HFFc6 (cell line): ENCODE data around the gene GABPB2. TPM values are rescaled to one million over a fixed set of nuclear protein-coding genes. Genes with fewer than 3 reads are reported as not detected.

Source experiments
- DNase-seq: peaks from one replicate; pipeline ENCODE4 v3.0.0-alpha.2; 2018
- H3K27ac Mint-ChIP-seq: 2 replicates; pipeline ENCODE4 v1.8.0; 2020; ENCODE audit warnings: mild to moderate bottlenecking, mixed read lengths
- H3K27me3 Mint-ChIP-seq: 2 replicates; pipeline ENCODE4 v1.8.0; 2021; ENCODE audit warnings: mild to moderate bottlenecking, moderate library complexity, mixed read lengths; ENCODE audit not compliant: insufficient read depth
- H3K36me3 Mint-ChIP-seq: 2 replicates; pipeline ENCODE4 v1.8.0; 2021; ENCODE audit warnings: low read depth, mixed read lengths
- H3K4me1 Mint-ChIP-seq: 2 replicates; pipeline ENCODE4 v1.8.0; 2020; ENCODE audit warnings: low read depth, mixed read lengths
- H3K4me3 Mint-ChIP-seq: 2 replicates; pipeline ENCODE4 v1.8.0; 2020; ENCODE audit warnings: mild to moderate bottlenecking, moderate library complexity, mixed read lengths
- H3K9me3 Mint-ChIP-seq: 2 replicates; pipeline ENCODE4 v1.8.0; 2020; ENCODE audit warnings: mild to moderate bottlenecking, mixed read lengths
- total RNA-seq, 6 experiments: library from RNA; stranded (reverse); fragmentation: NEBNext Ultra II Directional; extraction: Animal tissue kit (Norgen Biotek cat#: 25700); gene quantifications; 2 replicates in 1 of 6; 3 replicates in 5 of 6; pipeline ENCODE4 v1.2.3, GENCODE V29; 2021
- TF ChIP-seq, protein P1 (sequence below): fragments of 200-600 bp; sonication (generic); IDR thresholded peaks from 2 replicates; pipeline ENCODE4 v1.5.0; 2021; ENCODE audit warnings: antibody characterized with exemption, mild to moderate bottlenecking

The GABPB2 gene
- total RNA-seq, 6 experiments from 2014 or later = 10.6 to 12.2 (median 11.5) TPM

DNA sequence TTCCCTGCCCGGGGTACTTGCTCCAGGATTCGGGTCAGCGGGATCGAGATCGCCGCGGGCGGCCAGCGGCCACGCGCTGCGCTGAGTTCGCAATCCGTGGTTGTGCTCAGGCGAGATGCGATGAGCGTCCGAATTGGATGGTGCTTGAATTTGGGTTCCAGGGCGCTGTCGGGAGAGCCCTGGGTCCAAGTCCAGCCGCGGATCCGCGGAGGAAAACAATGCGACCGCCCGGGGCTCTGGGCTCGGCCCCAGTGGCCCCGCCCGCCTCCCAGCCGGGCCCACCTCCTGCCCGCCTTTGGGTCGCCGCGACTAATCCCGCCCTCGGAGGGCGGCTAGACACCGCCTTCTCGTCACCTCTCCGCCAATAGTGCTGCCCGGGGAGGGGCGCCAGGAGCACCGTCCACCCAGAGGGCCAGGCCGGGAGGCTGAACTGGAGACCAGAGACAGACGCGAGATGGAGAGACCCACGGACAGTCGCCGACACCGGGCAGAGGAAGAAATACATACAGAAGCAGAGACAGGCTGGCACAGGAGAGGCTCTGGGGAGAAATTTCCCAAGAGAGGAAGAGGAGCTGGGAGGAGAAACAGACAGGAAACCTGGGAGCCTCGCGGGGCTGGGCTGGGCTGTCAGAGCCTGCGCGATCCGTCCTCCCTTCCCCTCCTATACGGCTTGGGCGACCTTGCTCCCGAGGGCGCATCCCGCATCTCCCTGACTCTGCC, 76.0 kb downstream of the GABPB2 start, which contains the start of gene SEMA6C:
Gene SEMA6C (minus strand): TSS at position 220 of the 720 bp plus-strand sequence. CDS start 4,010 bp downstream, outside the sequence.
- peak within 1 kb of the TSS; percentile 78 for H3K27ac Mint-ChIP-seq
- DNase-seq = peak; percentile 83
- H3K9me3 Mint-ChIP-seq = no peaks in the 10 kb centered on the region
- peaks cover 12% of the 10 kb centered on the region for H3K27me3 Mint-ChIP-seq
- peak within 1 kb of the TSS; percentile 87 for H3K4me3 Mint-ChIP-seq
- TF ChIP-seq, protein P1, sequence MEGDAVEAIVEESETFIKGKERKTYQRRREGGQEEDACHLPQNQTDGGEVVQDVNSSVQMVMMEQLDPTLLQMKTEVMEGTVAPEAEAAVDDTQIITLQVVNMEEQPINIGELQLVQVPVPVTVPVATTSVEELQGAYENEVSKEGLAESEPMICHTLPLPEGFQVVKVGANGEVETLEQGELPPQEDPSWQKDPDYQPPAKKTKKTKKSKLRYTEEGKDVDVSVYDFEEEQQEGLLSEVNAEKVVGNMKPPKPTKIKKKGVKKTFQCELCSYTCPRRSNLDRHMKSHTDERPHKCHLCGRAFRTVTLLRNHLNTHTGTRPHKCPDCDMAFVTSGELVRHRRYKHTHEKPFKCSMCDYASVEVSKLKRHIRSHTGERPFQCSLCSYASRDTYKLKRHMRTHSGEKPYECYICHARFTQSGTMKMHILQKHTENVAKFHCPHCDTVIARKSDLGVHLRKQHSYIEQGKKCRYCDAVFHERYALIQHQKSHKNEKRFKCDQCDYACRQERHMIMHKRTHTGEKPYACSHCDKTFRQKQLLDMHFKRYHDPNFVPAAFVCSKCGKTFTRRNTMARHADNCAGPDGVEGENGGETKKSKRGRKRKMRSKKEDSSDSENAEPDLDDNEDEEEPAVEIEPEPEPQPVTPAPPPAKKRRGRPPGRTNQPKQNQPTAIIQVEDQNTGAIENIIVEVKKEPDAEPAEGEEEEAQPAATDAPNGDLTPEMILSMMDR = no peak
- H3K4me1 Mint-ChIP-seq = peaks cover 20% of the 10 kb centered on the region
- H3K36me3 Mint-ChIP-seq = no peaks in the 10 kb centered on the region

DNA sequence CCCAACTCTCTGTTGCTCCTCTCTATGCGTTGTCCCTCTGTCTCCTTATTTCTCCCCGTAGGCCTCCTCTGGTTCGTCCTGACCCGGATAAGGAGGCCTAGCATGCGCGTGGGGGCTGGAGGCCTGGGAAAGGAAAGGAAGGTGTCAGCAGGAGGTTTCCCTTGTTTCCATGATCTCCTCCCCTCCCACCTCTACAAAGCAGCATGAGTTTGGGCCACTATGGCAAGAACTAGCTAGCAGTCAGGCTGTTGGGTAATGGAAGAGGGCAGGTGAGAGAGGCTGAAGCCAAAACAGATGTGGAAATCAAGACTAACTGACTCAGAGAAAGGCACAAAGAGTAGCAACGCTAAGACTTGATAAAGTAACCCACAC, 76.6 kb downstream of the GABPB2 start:
- no peaks in the 10 kb centered on the region for H3K36me3 Mint-ChIP-seq
- H3K27ac Mint-ChIP-seq = peak overlapping the region; percentile 78
- TF ChIP-seq, protein P1 = no peak
- H3K4me1 Mint-ChIP-seq = peaks cover 20% of the 10 kb centered on the region
- DNase-seq = no peak
- H3K4me3 Mint-ChIP-seq = peak overlapping the region; percentile 87
- no peaks in the 10 kb centered on the region for H3K9me3 Mint-ChIP-seq
- peaks cover 12% of the 10 kb centered on the region for H3K27me3 Mint-ChIP-seq

DNA sequence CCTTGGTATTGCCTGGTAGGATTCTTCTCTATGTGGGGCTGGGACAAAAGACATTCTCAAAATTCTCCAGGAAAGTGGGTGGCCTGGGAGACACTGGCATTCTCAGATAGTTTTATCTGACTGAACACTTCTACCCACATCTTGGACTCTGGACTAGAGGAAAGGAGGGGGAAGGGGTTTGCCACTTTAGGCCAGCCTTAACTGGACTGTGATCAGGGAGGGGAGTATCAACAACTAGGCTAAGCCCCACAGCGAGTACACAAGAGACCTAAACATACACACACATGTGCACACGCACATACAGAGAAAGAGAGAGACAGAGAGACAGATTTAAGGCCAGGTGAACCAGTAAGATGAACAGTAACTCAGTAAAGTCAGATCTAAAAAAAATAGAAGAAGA, 77.1 kb downstream of the GABPB2 start:
- Mint-ChIP-seq H3K4me1 (peaks cover 20% of the 10 kb centered on the region), H3K9me3 (no peaks in the 10 kb centered on the region), H3K4me3 (no peak overlapping the region), H3K27me3 (peaks cover 12% of the 10 kb centered on the region), H3K27ac (no peak overlapping the region; the same call in 1 of the 2 replicates), H3K36me3 (no peaks in the 10 kb centered on the region)
- TF ChIP-seq, protein P1 = no peak
- DNase-seq = no peak

DNA sequence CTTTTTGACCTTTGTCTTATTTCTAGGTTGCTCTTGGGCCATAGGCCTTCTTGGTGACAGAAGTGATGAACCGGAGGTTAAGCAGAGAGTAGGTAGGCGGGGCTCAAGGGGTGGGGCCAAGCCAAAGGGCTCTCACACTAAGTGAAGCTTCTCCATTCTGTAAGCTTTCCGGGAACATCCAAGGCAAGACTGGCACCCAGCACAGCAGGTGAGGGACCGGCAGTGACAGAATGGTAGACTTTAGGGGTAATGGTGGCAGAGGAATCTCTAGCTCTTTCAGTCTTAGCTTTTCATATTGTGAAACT, 85.9 kb downstream of the GABPB2 start, which contains the start of gene TNFAIP8L2:
Gene TNFAIP8L2 (plus strand): TSS at position 135 of the 305 bp plus-strand sequence. CDS start 2,049 bp downstream, outside the sequence.
- H3K4me3 Mint-ChIP-seq = no peak within 1 kb of the TSS
- H3K36me3 Mint-ChIP-seq = no peaks in the 10 kb centered on the region
- no peak for DNase-seq
- H3K4me1 Mint-ChIP-seq = no peaks in the 10 kb centered on the region
- no peak within 1 kb of the TSS for H3K27ac Mint-ChIP-seq
- H3K9me3 Mint-ChIP-seq = no peaks in the 10 kb centered on the region
- no peaks in the 10 kb centered on the region for H3K27me3 Mint-ChIP-seq
- TF ChIP-seq, protein P1 = no peak

GRCh38 chr1:151157067-151157531, 86.5 kb downstream of the GABPB2 start:
- no peak for DNase-seq
- no peaks in the 10 kb centered on the region for H3K9me3 Mint-ChIP-seq
- H3K36me3 Mint-ChIP-seq = no peaks in the 10 kb centered on the region
- no peaks in the 10 kb centered on the region for H3K4me1 Mint-ChIP-seq
- H3K4me3 Mint-ChIP-seq = no peak overlapping the region
- no peaks in the 10 kb centered on the region for H3K27me3 Mint-ChIP-seq
- no peak overlapping the region for H3K27ac Mint-ChIP-seq
- TF ChIP-seq, protein P1 = no peak
